Right atrium auricular region (tissue), 2 donors: Measurements from ENCODE around the gene STPG3. TPM values are rescaled to one million over a fixed set of nuclear protein-coding genes. Genes with fewer than 3 reads are reported as not detected.

ENCODE experiments used
- DNase-seq: peaks from one replicate; pipeline ENCODE4 v3.0.0-alpha.2; 2019; ENCODE audit warnings: low spot score
- H3K27ac ChIP-seq, 2 donors: fragments of 200-600 bp; sonication (generic); 1 replicate in 1 of 2; 2 replicates in 1 of 2; pipeline ENCODE4 v1.5.1; 2016 to 2019
- H3K27me3 ChIP-seq, 2 donors: fragments of 200-600 bp; sonication (generic); one replicate each; pipeline versions ENCODE4 v1.5.1 to v1.6.0; 2017 to 2019
- H3K36me3 ChIP-seq: fragments of 200-600 bp; sonication (generic); one replicate; pipeline ENCODE4 v1.5.1; 2016
- H3K4me1 ChIP-seq, 2 donors: fragments of 200-600 bp; sonication (generic); one replicate each; pipeline versions ENCODE4 v1.5.1 to v1.6.0; 2017 to 2019
- H3K4me3 ChIP-seq, 2 donors: fragments of 200-600 bp; sonication (generic); 1 replicate in 1 of 2; 2 replicates in 1 of 2; pipeline ENCODE4 v1.5.1; 2017 to 2019; ENCODE audit warnings: mild to moderate bottlenecking in 1 of 2, moderate library complexity in 1 of 2
- H3K9me3 ChIP-seq, 2 donors: fragments of 200-600 bp; sonication (generic); one replicate each; pipeline ENCODE4 v1.5.1; 2019
- CTCF ChIP-seq, 2 donors: fragments of 200-600 bp; sonication (generic); IDR thresholded peaks; one replicate each; pipeline ENCODE4 v1.5.1; 2019; ENCODE audit warnings: antibody characterized with exemption in 2 of 2
- total RNA-seq, 2 donors: library from RNA; depleted of rRNA; stranded (reverse); fragments of >200 nt; gene quantifications; one replicate each; pipeline ENCODE4 v1.1.0, GENCODE V29; 2016

The STPG3 gene
- total RNA-seq = not detected

- Histone ChIP-seq H3K36me3 (no peaks in the 10 kb centered on the region), H3K27ac (no peak within 1 kb of the TSS), H3K27me3 (no peaks in the 10 kb centered on the region), H3K4me3 (no peak within 1 kb of the TSS), H3K9me3 (no peaks in the 10 kb centered on the region), H3K4me1 (peaks cover 0 to 30% of the 10 kb centered on the region in 2 donors)
- DNase-seq = no peak
- TF ChIP-seq CTCF (IDR thresholded peaks at IDR 0.05) = no peak
These were observed at the start of gene STPG3 for GRCh38 chr9:137251194-137251461. Gene STPG3 (plus strand): TSS chr9:137251286. CDS start chr9:137251287, 1 bp downstream.

GRCh38 chr9:137202966-137203365 lies 48.1 kb upstream of the STPG3 start:
- DNase-seq = no peak
- no peak for TF ChIP-seq CTCF (IDR thresholded peaks at IDR 0.05)
- no peak overlapping the region for H3K27ac ChIP-seq
- H3K9me3 ChIP-seq = no peaks in the 10 kb centered on the region
- no peak overlapping the region for H3K4me3 ChIP-seq
- no peaks in the 10 kb centered on the region for H3K27me3 ChIP-seq
- H3K4me1 ChIP-seq = peaks cover 0 to 74% of the 10 kb centered on the region in 2 donors
- H3K36me3 ChIP-seq = no peaks in the 10 kb centered on the region

DNA sequence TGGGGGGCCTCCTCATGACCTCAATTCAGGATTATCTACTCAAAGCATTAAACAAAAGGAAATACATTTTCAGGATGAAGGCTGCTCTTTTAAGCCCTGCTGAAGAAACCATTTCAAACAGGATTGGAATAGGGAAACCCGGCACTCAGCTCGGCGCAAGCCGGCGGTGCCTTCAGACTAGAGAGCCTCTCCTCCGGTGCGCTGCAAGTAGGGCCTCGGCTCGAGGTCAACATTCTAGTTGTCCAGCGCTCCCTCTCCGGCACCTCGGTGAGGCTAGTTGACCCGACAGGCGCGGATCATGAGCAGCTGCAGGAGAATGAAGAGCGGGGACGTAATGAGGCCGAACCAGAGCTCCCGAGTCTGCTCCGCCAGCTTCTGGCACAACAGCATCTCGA lies 46.4 kb upstream of the STPG3 start:
- peak overlapping the region; percentile 65 to 79 for H3K4me3 ChIP-seq
- no peak for TF ChIP-seq CTCF (IDR thresholded peaks at IDR 0.05)
- peak overlapping the region; percentile 59 to 69 for H3K27ac ChIP-seq
- no peaks in the 10 kb centered on the region for H3K27me3 ChIP-seq
- no peak for DNase-seq
- peaks cover 0 to 56% of the 10 kb centered on the region in 2 donors for H3K4me1 ChIP-seq
- H3K36me3 ChIP-seq = no peaks in the 10 kb centered on the region
- no peaks in the 10 kb centered on the region for H3K9me3 ChIP-seq

- H3K36me3 ChIP-seq = no peaks in the 10 kb centered on the region
- H3K27me3 ChIP-seq = no peaks in the 10 kb centered on the region
- no peak for TF ChIP-seq CTCF (IDR thresholded peaks at IDR 0.05)
- DNase-seq = peak; percentile 90
- H3K4me1 ChIP-seq = peaks cover 0 to 54% of the 10 kb centered on the region in 2 donors
- H3K9me3 ChIP-seq = no peaks in the 10 kb centered on the region
- peak within 1 kb of the TSS; percentile 65 to 79 for H3K4me3 ChIP-seq
- peak within 1 kb of the TSS; percentile 59 to 69 for H3K27ac ChIP-seq
These were observed 45.7 kb upstream of the STPG3 start, which contains the start of the genes NDOR1 and TMEM203 for GRCh38 chr9:137205126-137206069. Gene NDOR1 (plus strand): TSS chr9:137205700. CDS start chr9:137205778, 78 bp downstream. Gene TMEM203 (minus strand): TSS chr9:137205648. CDS start chr9:137205414, 234 bp downstream.

DNA sequence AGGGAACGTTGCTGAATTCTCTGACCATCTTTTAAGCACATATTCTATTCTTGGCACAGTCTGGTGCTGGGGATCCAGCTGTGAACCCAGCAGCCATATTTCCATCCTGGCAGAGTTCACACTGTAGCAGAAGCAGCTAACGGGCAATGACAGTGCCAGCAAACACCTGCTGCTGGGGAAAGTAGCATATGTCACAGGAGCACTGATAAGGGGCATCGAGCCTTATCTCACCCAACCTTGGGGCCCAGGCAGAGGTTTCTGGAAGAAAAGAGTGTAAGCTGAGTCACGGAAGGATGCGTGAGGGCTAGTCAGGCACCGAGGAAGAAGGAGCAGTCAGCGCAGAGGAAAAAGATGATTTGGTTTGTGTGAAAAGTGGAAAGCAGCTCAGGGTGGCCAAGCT lies 44.5 kb upstream of the STPG3 start:
- Histone ChIP-seq H3K4me1 (peaks cover 0 to 47% of the 10 kb centered on the region in 2 donors), H3K27me3 (no peaks in the 10 kb centered on the region), H3K9me3 (no peaks in the 10 kb centered on the region), H3K27ac (no peak overlapping the region), H3K4me3 (peak overlapping the region in 1 of 2 donors; percentile 79), H3K36me3 (no peaks in the 10 kb centered on the region)
- TF ChIP-seq CTCF (IDR thresholded peaks at IDR 0.05) = no peak
- no peak for DNase-seq
